ENCODE measurements around the gene CNNM3. TPM values are rescaled to one million over a fixed set of nuclear protein-coding genes. Genes with fewer than 3 reads are reported as not detected.
A peak's percentile ranks its signal among the peaks of the same experiment; 100 is the strongest.

Gene CNNM3
- total RNA-seq, 1 experiment from 2014 or later = 62.5 TPM

- Histone ChIP-seq H3K4me1 (peaks cover 10% of the 10 kb centered on the region), H3K27me3 (replicated peaks; ENCODE audit: control insufficient read depth, insufficient read depth, low read length) (no peaks in the 10 kb centered on the region), H3K9me3 (no peaks in the 10 kb centered on the region), H3K4me3 (ENCODE audit: low read depth, low read length) (no peak overlapping the region), H3K36me3 (ENCODE audit: control insufficient read depth, insufficient read depth, low read length) (peaks cover 8% of the 10 kb centered on the region)
- intact Hi-C loops (cut with micrococcal nuclease; ENCODE audit: unreplicated experiment) = no loop called here
- Mint-ChIP-seq H3K36me3 (ENCODE audit: insufficient read depth, unreplicated experiment) (peaks cover 38% of the 10 kb centered on the region), H3K4me1 (ENCODE audit: low read depth, unreplicated experiment) (peaks cover under 1% of the 10 kb centered on the region), H3K27me3 (ENCODE audit: insufficient read depth, unreplicated experiment) (no peaks in the 10 kb centered on the region), H3K9me3 (ENCODE audit: unreplicated experiment) (no peaks in the 10 kb centered on the region), H3K27ac (ENCODE audit: unreplicated experiment) (no peak overlapping the region), H3K4me3 (ENCODE audit: unreplicated experiment) (no peak overlapping the region)
- CTCF ChIA-PET = no interaction called here
- no TSS peak for BruUV-seq (replicated peaks)
- DNase-seq = no peak
- TF ChIP-seq, protein P1, sequence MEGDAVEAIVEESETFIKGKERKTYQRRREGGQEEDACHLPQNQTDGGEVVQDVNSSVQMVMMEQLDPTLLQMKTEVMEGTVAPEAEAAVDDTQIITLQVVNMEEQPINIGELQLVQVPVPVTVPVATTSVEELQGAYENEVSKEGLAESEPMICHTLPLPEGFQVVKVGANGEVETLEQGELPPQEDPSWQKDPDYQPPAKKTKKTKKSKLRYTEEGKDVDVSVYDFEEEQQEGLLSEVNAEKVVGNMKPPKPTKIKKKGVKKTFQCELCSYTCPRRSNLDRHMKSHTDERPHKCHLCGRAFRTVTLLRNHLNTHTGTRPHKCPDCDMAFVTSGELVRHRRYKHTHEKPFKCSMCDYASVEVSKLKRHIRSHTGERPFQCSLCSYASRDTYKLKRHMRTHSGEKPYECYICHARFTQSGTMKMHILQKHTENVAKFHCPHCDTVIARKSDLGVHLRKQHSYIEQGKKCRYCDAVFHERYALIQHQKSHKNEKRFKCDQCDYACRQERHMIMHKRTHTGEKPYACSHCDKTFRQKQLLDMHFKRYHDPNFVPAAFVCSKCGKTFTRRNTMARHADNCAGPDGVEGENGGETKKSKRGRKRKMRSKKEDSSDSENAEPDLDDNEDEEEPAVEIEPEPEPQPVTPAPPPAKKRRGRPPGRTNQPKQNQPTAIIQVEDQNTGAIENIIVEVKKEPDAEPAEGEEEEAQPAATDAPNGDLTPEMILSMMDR (IDR thresholded peaks at IDR 0.05; ENCODE audit: insufficient read depth in 1 of 2, low read depth in 1 of 2, low read length in 1 of 2, severe bottlenecking in 1 of 2, unreplicated experiment in 1 of 2) = no peak
- POLR2A ChIA-PET = no interaction called here
Observed at GRCh38 chr2:96864343-96865091, 48.4 kb downstream of the CNNM3 start.

DNA sequence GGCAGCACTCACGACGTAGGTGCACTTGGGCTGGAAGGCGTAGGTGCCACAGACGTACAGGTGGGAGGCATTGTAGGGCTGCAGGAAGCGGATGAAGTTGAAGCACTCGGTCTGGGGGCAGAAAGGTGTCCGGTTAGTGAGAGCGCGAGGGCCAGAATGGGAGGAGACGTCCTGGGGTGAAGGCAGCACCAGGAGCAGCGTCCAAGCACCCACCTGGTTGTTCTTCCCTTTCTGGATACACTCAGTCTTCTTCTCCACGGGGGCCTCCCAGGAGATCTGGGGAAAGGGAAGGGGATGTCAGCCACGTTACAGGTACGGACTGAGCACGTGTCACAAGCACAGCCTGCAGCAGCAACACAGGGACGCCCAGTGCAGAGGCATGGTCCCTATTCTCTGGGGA, 49.6 kb downstream of the CNNM3 start:
- TF ChIP-seq, protein P1 (IDR thresholded peaks at IDR 0.05; ENCODE audit: insufficient read depth in 1 of 2, low read depth in 1 of 2, low read length in 1 of 2, severe bottlenecking in 1 of 2, unreplicated experiment in 1 of 2) = no peak
- ChIA-PET POLR2A (interaction anchor here (1.8 kb wide), 1 partner anchor 7 kb away, joined by 5 read pairs; the partner anchor contains the start of gene ANKRD39), CTCF (interaction anchor here (0.6 kb wide), 1 partner anchor 13 kb away, joined by 6 read pairs; no protein-coding TSS in a partner anchor)
- Mint-ChIP-seq H3K4me1 (ENCODE audit: low read depth, unreplicated experiment) (no peaks in the 10 kb centered on the region), H3K4me3 (ENCODE audit: unreplicated experiment) (no peak overlapping the region), H3K36me3 (ENCODE audit: insufficient read depth, unreplicated experiment) (peaks cover 33% of the 10 kb centered on the region), H3K9me3 (ENCODE audit: unreplicated experiment) (no peaks in the 10 kb centered on the region), H3K27ac (ENCODE audit: unreplicated experiment) (peak overlapping the region; percentile 48), H3K27me3 (ENCODE audit: insufficient read depth, unreplicated experiment) (no peaks in the 10 kb centered on the region)
- Histone ChIP-seq H3K4me1 (peaks cover 10% of the 10 kb centered on the region), H3K36me3 (ENCODE audit: control insufficient read depth, insufficient read depth, low read length) (peaks cover 8% of the 10 kb centered on the region), H3K9me3 (no peaks in the 10 kb centered on the region), H3K27me3 (replicated peaks; ENCODE audit: control insufficient read depth, insufficient read depth, low read length) (no peaks in the 10 kb centered on the region), H3K4me3 (ENCODE audit: low read depth, low read length) (no peak overlapping the region)
- no peak for DNase-seq
- no TSS peak for BruUV-seq (replicated peaks)
- intact Hi-C loops (cut with micrococcal nuclease; ENCODE audit: unreplicated experiment) = no loop called here

DNA sequence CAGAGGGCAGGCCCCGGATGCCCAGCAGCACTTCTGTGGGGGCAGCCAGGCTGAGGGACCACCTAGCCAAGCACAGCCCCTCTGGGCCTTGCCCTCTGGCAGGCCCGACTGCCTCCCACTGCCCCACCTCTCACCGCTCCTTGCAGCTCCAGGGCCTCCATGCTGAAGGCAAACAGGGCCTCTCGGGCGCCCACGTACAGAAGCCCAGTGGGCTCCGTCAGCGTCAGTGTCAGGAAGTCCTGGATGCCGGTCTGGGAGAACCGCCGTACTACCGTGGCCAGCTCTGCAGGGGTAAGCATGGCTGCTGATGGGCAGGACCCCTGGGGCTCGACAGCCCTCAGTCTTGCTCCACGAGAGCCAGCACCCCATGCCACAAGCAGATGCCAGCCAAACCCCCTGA, 50.1 kb downstream of the CNNM3 start:
- ChIA-PET CTCF (interaction anchor here (0.6 kb wide), 1 partner anchor 14 kb away, joined by 6 read pairs; no protein-coding TSS in a partner anchor), POLR2A (interaction anchor here (1.8 kb wide), 1 partner anchor 8 kb away, joined by 5 read pairs; the partner anchor contains the start of gene ANKRD39)
- TF ChIP-seq, protein P1 (IDR thresholded peaks at IDR 0.05; ENCODE audit: insufficient read depth in 1 of 2, low read depth in 1 of 2, low read length in 1 of 2, severe bottlenecking in 1 of 2, unreplicated experiment in 1 of 2) = no peak
- Histone ChIP-seq H3K4me3 (ENCODE audit: low read depth, low read length) (no peak overlapping the region), H3K9me3 (no peaks in the 10 kb centered on the region), H3K27me3 (replicated peaks; ENCODE audit: control insufficient read depth, insufficient read depth, low read length) (no peaks in the 10 kb centered on the region), H3K36me3 (ENCODE audit: control insufficient read depth, insufficient read depth, low read length) (peaks cover 8% of the 10 kb centered on the region), H3K4me1 (peaks cover 10% of the 10 kb centered on the region)
- peaks cover 28% of the 10 kb centered on the region for H3K36me3 Mint-ChIP-seq (ENCODE audit: insufficient read depth, unreplicated experiment)
- no peaks in the 10 kb centered on the region for H3K9me3 Mint-ChIP-seq (ENCODE audit: unreplicated experiment)
- H3K27me3 Mint-ChIP-seq (ENCODE audit: insufficient read depth, unreplicated experiment) = no peaks in the 10 kb centered on the region
- intact Hi-C loops (cut with micrococcal nuclease; ENCODE audit: unreplicated experiment) = no loop called here
- no peak overlapping the region for H3K27ac Mint-ChIP-seq (ENCODE audit: unreplicated experiment)
- no peak overlapping the region for H3K4me3 Mint-ChIP-seq (ENCODE audit: unreplicated experiment)
- no peak for DNase-seq
- no peaks in the 10 kb centered on the region for H3K4me1 Mint-ChIP-seq (ENCODE audit: low read depth, unreplicated experiment)
- no TSS peak for BruUV-seq (replicated peaks)
